Muscle of back (tissue), 10 donors: Measurements from ENCODE around the gene GLRX5. TPM values are rescaled to one million over a fixed set of nuclear protein-coding genes. Genes with fewer than 3 reads are reported as not detected.

Source experiments
- polyA plus RNA-seq, 10 donors: library from polyadenylated mRNA; unstranded; fragments of 120-200 nt; gene quantifications; one replicate each; pipeline ENCODE4 v1.2.1, GENCODE V29; 2013; ENCODE audit not compliant: insufficient read length in 10 of 10

GLRX5 gene
- polyA plus RNA-seq, 10 donors = 38.3 to 61.1 (median 49.9) TPM

Other genes with a start within 250 kb of the GLRX5 start
- 1 to 10 TPM; 1.6 to 4.6 (median 3.0) TPM for gene CLMN, start 215.1 kb upstream of the GLRX5 start, polyA plus RNA-seq
- gene SYNE3, start 18.4 kb upstream of the GLRX5 start, polyA plus RNA-seq = 10 to 100 TPM in 1 of 10 donors, 1 to 10 TPM in 9; 6.1 to 10.1 (median 9.4) TPM
- under 1 TPM in 2 of 10 donors, not detected in 8; 0.11 to 0.13 TPM for gene TCL1B, start 151.4 kb downstream of the GLRX5 start, polyA plus RNA-seq
- gene TCL1A, start 179.1 kb downstream of the GLRX5 start, polyA plus RNA-seq = 1 to 10 TPM in 5 of 10 donors, under 1 TPM in 5; 0.32 to 2.6 (median 1.0) TPM